ENCODE measurements around the gene STRN4. TPM values are rescaled to one million over a fixed set of nuclear protein-coding genes. Genes with fewer than 3 reads are reported as not detected.

STRN4 gene
- total and polyA plus RNA-seq, 4 donors = 9.5 to 29.9 (median 24.8) TPM

DNA sequence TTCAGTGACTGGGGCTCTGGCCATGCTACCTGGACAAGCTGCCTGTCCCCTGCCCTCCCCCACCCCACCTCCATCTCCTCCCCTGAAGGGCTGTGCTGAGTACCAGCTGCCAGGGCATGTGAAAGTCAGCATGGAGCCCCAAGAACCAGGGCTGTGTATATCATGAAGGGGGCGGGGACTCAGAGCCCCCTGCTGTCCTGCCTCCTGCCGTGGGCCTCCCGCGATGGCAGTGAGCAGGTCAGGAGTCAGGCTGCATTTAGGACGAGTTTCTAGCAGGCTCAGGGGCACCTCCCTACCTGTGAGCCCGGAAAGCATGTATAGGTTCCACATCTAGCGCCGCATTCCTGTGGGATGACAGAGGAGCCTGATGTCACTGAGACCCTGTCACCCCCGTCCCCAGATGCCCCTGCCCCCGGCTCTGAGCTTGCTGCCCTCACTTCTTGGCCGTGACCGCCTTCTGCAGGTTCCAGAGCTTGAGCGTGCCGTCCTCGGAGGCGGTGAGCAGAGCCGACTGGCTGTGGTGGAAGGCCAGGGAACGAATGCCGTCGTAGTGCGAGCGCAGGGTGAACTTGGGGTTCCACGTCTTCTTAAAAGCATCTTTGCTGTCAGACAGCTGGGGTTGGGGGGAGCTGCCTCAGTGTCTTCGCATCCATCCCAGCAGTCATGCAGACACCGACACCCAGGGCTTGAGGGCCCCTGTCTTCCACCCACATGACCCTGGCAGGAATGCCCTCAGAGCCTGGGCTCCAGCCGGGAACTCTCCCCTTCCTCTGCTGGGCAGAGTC lies 21.0 kb downstream of the STRN4 start:
- WGBS = 94% methylated on average over 26 of the region's 26 CpGs
- Histone ChIP-seq H3K36me3 (ENCODE audit: control insufficient read depth in 4 of 4, insufficient read depth in 3 of 4, low read depth in 1 of 4, low read length in 3 of 4) (peaks cover 14 to 85% (median 41%) of the 10 kb centered on the region in 4 donors), H3K27me3 (ENCODE audit: control insufficient read depth in 4 of 4, insufficient read depth in 4 of 4, low read length in 3 of 4) (no peaks in the 10 kb centered on the region), H3K9ac (ENCODE audit: low read depth in 1 of 2, low read length in 2 of 2) (no peak overlapping the region), H3K9me3 (ENCODE audit: control insufficient read depth in 4 of 4, low read length in 3 of 4) (no peaks in the 10 kb centered on the region), H3K4me3 (ENCODE audit: low read depth in 1 of 3, low read length in 3 of 3) (no peak overlapping the region), H3K27ac (ENCODE audit: low read depth in 1 of 2, low read length in 2 of 2) (no peak overlapping the region), H3K4me1 (ENCODE audit: control insufficient read depth in 4 of 4, insufficient read depth in 4 of 4, low read length in 3 of 4) (peaks cover 0 to 9% (median 2%) of the 10 kb centered on the region in 4 donors)
- TF ChIP-seq, protein P1, sequence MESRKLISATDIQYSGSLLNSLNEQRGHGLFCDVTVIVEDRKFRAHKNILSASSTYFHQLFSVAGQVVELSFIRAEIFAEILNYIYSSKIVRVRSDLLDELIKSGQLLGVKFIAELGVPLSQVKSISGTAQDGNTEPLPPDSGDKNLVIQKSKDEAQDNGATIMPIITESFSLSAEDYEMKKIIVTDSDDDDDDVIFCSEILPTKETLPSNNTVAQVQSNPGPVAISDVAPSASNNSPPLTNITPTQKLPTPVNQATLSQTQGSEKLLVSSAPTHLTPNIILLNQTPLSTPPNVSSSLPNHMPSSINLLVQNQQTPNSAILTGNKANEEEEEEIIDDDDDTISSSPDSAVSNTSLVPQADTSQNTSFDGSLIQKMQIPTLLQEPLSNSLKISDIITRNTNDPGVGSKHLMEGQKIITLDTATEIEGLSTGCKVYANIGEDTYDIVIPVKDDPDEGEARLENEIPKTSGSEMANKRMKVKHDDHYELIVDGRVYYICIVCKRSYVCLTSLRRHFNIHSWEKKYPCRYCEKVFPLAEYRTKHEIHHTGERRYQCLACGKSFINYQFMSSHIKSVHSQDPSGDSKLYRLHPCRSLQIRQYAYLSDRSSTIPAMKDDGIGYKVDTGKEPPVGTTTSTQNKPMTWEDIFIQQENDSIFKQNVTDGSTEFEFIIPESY (IDR thresholded peaks at IDR 0.05) = no peak
- no peak for TF ChIP-seq FOXA2 (IDR thresholded peaks at IDR 0.05)
- TF ChIP-seq TAF1 (conservative IDR thresholded peaks at IDR 0.05) = no peak
- TF ChIP-seq, protein P2, sequence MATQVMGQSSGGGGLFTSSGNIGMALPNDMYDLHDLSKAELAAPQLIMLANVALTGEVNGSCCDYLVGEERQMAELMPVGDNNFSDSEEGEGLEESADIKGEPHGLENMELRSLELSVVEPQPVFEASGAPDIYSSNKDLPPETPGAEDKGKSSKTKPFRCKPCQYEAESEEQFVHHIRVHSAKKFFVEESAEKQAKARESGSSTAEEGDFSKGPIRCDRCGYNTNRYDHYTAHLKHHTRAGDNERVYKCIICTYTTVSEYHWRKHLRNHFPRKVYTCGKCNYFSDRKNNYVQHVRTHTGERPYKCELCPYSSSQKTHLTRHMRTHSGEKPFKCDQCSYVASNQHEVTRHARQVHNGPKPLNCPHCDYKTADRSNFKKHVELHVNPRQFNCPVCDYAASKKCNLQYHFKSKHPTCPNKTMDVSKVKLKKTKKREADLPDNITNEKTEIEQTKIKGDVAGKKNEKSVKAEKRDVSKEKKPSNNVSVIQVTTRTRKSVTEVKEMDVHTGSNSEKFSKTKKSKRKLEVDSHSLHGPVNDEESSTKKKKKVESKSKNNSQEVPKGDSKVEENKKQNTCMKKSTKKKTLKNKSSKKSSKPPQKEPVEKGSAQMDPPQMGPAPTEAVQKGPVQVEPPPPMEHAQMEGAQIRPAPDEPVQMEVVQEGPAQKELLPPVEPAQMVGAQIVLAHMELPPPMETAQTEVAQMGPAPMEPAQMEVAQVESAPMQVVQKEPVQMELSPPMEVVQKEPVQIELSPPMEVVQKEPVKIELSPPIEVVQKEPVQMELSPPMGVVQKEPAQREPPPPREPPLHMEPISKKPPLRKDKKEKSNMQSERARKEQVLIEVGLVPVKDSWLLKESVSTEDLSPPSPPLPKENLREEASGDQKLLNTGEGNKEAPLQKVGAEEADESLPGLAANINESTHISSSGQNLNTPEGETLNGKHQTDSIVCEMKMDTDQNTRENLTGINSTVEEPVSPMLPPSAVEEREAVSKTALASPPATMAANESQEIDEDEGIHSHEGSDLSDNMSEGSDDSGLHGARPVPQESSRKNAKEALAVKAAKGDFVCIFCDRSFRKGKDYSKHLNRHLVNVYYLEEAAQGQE (IDR thresholded peaks at IDR 0.05) = no peak
- no peak for TF ChIP-seq MAX (IDR thresholded peaks at IDR 0.05)
- TF ChIP-seq RXRA (IDR thresholded peaks at IDR 0.05) = no peak
- TF ChIP-seq NR2F2 (IDR thresholded peaks at IDR 0.05) = no peak
- TF ChIP-seq RAD21 (IDR thresholded peaks at IDR 0.05) = no peak
- DNase-seq (ENCODE audit: low spot score) = no peak

DNA sequence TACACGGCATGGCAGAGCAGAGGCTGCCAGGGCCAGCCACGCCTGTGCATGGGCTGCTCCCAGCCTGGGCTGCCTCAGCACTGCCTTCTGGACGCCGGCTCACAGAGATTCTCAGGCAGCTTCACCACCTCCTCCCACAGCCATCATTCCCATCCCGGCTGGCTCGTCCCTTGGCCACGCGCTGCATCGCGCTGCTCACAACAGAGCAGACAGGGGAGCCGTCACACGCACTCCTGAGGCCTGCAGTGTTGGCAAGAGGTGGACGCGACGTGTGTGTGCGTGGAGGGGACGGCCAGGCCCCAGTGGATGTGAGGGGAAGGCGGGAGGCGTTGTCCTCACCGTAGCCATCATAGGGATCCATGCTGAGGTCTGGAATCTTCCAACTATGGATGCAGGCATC lies 21.8 kb downstream of the STRN4 start:
- WGBS = 94% methylated on average over 20 of the region's 20 CpGs
- Histone ChIP-seq H3K4me3 (ENCODE audit: low read depth in 1 of 3, low read length in 3 of 3) (no peak overlapping the region), H3K4me1 (ENCODE audit: control insufficient read depth in 4 of 4, insufficient read depth in 4 of 4, low read length in 3 of 4) (peaks cover 0 to 9% (median 2%) of the 10 kb centered on the region in 4 donors), H3K9me3 (ENCODE audit: control insufficient read depth in 4 of 4, low read length in 3 of 4) (no peaks in the 10 kb centered on the region), H3K27me3 (ENCODE audit: control insufficient read depth in 4 of 4, insufficient read depth in 4 of 4, low read length in 3 of 4) (no peaks in the 10 kb centered on the region), H3K27ac (ENCODE audit: low read depth in 1 of 2, low read length in 2 of 2) (no peak overlapping the region), H3K9ac (ENCODE audit: low read depth in 1 of 2, low read length in 2 of 2) (no peak overlapping the region), H3K36me3 (ENCODE audit: control insufficient read depth in 4 of 4, insufficient read depth in 3 of 4, low read depth in 1 of 4, low read length in 3 of 4) (peaks cover 13 to 81% (median 36%) of the 10 kb centered on the region in 4 donors)
- no peak for DNase-seq (ENCODE audit: low spot score)
- TF ChIP-seq SP1 (IDR thresholded peaks at IDR 0.05) = no peak

- H3K27me3 ChIP-seq (ENCODE audit: control insufficient read depth in 4 of 4, insufficient read depth in 4 of 4, low read length in 3 of 4) = no peaks in the 10 kb centered on the region
- DNase-seq (ENCODE audit: low spot score) = no peak
- WGBS = 96% methylated on average over 6 of the region's 6 CpGs
- H3K9me3 ChIP-seq (ENCODE audit: control insufficient read depth in 4 of 4, low read length in 3 of 4) = no peaks in the 10 kb centered on the region
- H3K9ac ChIP-seq (ENCODE audit: low read depth in 1 of 2, low read length in 2 of 2) = no peak overlapping the region
- H3K36me3 ChIP-seq (ENCODE audit: control insufficient read depth in 4 of 4, insufficient read depth in 3 of 4, low read depth in 1 of 4, low read length in 3 of 4) = peaks cover 13 to 74% (median 32%) of the 10 kb centered on the region in 4 donors
- H3K27ac ChIP-seq (ENCODE audit: low read depth in 1 of 2, low read length in 2 of 2) = no peak overlapping the region
- peaks cover 0 to 5% (median 2%) of the 10 kb centered on the region in 4 donors for H3K4me1 ChIP-seq (ENCODE audit: control insufficient read depth in 4 of 4, insufficient read depth in 4 of 4, low read length in 3 of 4)
- no peak overlapping the region for H3K4me3 ChIP-seq (ENCODE audit: low read depth in 1 of 3, low read length in 3 of 3)
- TF ChIP-seq NR2F2 (IDR thresholded peaks at IDR 0.05) (no peak), TAF1 (conservative IDR thresholded peaks at IDR 0.05) (no peak), YY1 (IDR thresholded peaks at IDR 0.05) (no peak), MAX (IDR thresholded peaks at IDR 0.05) (no peak), RXRA (IDR thresholded peaks at IDR 0.05) (no peak), HNF4A (conservative IDR thresholded peaks at IDR 0.05) (no peak), HNF4G (IDR thresholded peaks at IDR 0.05) (no peak), FOXA1 (IDR thresholded peaks at IDR 0.05) (no peak)
- TF ChIP-seq, protein P1 (IDR thresholded peaks at IDR 0.05) = no peak
- TF ChIP-seq, protein P3, sequence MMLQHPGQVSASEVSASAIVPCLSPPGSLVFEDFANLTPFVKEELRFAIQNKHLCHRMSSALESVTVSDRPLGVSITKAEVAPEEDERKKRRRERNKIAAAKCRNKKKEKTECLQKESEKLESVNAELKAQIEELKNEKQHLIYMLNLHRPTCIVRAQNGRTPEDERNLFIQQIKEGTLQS (IDR thresholded peaks at IDR 0.05) = no peak
- TF ChIP-seq, protein P2 (IDR thresholded peaks at IDR 0.05) = no peak
Observed at GRCh38 chr19:46723471-46723870, 22.8 kb downstream of the STRN4 start.

All from liver (tissue), 9 donors.